ENCODE results near the gene PCGF2.

Gene PCGF2

DNA sequence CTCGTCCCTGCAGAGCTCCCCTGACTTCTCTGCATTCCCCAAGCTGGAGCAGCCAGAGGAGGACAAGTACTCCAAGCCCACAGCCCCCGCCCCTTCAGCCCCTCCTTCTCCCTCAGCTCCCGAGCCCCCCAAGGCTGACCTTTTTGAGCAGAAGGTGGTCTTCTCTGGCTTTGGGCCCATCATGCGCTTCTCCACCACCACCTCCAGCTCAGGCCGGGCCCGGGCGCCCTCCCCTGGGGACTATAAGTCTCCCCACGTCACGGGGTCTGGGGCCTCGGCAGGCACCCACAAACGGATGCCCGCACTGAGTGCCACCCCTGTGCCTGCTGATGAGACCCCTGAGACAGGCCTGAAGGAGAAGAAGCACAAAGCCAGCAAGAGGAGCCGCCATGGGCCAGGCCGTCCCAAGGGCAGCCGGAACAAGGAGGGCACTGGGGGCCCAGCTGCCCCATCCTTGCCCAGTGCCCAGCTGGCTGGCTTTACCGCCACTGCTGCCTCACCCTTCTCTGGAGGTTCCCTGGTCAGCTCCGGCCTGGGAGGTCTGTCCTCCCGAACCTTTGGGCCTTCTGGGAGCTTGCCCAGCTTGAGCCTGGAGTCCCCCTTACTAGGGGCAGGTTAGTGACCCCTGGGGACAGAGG, 31.6 kb downstream of the PCGF2 start:
- DNase-seq = no peak

DNA sequence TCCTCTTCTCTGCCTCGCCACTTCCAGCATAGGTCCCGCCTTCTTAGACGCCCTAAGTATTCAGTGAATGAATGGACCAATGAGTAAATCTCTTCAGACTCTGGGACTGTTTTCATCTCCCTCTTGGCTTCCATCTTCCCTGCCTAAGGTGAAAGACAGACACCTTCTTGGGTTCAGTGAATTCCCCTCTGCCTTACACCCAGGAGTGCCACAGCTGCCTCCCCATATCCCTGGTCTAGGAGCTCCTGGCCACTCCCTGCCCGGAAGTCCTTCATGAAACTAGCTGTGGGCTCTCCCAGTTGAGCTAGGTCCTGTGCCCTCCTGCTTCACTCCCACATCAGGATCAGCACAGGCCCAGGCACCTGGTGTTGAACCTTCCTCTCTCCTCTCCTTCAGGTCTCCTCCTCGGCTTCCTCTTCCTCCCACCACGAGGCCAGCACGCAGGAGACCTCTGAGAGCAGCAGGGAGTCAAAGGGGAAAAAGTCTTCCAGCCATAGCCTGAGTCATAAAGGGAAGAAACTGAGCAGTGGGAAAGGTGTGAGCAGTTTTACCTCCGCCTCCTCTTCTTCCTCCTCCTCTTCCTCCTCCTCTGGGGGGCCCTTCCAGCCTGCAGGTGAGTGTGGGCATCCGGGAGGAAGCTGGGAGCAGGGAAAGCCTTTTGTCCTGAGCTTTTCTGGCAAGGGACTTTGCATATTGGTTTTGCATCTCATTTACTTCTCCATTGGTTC, 32.8 kb downstream of the PCGF2 start:
- DNase-seq = no peak

DNA sequence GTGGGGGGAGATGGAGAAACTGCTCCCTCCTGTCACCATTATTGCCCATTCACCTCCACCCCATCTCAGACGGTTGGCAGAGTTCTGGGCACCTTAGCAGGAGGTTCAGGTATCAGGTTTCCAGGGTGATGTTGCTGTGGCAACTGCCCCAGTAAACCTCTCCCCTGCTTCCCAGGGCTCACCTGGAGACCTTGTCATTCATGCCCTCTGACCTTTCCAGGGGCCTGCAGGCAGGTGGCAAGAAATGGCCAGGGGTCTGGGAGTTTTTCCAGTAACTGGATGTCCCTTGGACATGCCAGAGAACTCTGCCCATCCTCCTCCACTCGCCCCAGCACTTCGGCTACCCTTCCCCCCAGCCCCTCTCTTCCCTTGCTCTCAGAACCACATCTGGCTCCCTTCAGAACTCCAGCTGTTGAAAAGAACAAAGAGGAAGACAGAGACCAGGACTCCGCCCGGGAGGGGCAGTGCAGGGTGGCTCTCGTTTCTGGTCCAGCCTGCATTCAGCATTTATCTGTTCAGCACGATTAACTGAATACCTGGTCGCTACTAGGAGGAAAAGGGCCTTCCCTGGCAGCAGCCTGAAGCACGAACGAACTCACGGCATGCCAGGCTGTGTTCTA, 34.6 kb downstream of the PCGF2 start:
- DNase-seq = no peak

DNA sequence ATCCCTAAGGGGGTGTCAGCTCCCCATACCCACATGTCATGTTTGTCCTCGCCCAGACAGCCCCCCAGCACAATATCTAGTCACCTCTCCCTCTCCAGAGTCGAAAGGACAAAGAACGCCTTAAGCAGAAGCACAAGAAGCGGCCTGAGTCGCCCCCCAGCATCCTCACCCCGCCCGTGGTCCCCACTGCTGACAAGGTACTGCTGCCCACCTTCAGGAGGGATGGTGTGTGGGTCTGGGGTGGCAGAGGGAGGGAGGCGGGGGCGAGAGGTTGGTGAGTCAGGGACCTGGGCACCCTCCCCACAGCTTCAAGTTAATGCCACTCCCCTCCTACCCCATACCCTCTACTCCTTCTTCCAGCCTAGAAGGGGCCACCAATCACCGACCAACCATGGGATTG, 35.5 kb downstream of the PCGF2 start:
- DNase-seq = no peak

DNA sequence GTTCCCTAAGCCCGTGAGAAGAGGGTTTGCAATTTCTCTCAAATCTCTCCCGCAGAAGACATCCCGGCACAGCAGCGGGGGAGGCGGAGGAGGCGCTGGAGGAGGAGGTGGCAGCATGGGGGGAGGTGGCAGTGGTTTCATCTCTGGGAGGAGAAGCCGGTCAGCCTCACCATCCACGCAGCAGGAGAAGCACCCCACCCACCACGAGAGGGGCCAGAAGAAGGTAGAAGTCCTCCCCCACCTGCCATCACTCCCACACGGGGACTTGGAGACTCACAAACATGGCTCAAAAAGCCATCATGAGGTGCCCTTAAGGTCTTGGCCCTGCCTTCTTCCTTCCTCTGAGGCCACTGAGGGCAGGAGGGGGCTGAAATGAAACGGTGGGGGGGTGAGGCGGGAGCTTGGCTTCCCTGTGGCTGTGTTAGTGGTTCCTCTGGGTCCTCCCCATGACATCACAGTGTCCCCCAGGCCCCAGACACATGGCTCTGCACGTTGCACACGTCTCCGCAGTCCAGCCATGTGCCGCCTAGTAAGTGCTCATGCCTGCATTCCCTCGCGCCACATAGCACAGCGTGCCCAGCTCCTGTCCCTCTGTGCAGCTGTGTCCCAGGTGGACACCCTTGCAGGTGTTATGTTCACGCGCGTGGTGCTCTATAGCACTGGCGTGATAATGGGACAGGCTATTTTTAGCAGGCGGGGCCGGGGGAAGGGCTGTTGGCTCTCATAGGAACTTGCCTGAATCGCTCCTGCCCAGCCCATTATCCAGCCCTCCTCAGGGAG, 36.2 kb downstream of the PCGF2 start:
- DNase-seq = peak; percentile 25

DNA sequence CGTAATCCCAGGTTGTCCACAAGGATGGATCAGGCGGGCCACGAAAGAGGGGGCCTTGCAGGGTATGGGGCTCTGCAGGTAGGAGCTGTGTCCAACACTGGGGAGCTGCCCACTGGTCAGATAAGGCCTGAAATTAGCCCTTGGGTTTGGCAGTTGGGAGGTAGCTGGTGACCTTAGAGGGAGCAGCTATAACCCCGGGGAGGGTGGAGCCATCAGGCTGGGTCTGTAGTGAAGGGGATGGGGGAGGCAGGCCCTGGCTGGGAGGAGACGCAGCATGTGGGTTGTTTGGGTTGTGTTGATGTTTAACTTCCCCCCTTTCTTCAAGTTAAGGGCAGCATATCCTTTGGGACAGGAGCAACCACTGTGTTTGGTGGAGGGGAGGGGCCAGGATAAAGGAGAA, 37.2 kb downstream of the PCGF2 start:
- no peak for DNase-seq

DNA sequence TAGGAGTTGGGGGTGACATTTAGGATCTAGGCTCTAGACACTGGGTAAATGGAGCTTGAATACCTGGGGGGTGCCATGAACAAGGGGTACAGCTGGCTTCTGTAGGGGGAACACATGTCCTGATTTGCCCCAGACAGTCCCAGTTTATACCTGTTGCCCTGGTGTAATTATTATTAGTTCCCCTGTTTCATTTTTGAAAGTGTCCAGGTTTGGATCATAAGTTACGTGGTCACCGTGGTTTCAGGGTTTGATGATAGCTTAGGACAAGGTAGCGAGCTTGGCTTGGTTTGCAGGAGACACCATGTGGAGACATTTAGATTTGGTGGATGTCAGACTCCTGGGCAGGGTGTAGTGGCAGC, 37.6 kb downstream of the PCGF2 start:
- no peak for DNase-seq

DNA sequence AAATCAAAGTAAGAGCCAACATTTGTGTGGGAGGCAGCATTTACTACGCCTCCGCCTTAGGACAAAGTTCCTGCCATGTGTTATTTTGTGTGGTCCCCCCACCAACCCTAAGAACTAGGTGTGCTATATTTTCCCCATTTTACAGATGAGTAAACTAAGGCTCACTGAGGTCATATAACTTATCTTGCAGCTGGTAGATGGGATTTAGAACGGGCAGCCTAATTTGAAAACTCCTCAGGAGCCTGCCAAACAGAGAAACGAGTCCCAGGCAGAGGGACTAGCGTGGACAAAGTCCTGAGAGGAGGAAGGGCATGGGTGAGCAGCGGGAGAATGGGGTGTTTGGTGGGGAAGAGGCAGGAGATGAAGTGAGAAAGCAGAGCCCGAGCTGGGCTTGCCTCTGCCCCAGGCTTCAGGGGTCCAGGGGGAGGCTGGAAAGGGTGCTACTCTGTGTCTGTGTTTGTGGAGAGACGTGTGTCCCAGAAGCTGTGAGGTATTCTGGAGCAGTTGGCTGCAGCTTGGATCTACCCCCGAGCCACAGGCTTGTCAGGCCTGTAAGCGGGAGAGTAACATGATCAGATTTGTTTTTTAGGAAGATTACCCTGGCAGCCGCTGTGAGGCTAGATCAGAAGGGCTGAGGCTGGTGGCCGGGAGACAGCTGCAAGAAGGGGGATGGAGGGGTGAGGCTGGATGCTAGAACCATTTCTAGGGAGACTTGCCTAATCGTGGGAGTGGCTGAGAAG, 38.1 kb downstream of the PCGF2 start:
- DNase-seq = no peak

DNA sequence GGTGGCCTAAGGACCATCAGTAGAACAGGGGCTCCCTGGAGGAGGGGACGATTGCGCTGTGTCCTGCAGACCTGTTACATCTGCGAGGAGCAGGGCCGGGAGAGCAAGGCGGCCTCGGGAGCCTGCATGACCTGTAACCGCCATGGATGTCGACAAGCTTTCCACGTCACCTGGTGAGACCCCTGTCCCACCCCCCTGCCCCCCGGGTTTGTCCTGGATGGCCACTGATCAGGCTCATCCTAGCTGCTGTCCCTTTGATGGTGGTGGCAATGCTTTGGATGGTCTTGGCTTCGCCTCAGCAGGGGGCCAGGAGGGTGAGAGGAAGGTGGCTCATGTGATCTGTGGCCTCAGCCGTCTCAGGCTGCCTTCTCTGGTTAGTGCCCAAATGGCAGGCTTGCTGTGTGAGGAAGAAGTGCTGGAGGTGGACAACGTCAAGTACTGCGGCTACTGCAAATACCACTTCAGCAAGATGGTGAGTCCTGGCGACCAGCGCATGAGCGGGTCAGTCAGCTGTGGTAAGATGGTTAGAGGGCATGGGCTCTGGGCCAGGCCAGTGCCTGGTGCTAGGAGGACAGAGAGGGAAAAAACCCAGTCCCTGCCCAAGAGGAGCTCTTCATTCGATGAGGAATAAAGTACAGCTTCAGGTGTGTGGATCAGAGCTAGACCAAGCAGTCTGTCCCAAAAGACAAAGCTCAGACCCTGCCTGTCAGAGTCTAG, 38.9 kb downstream of the PCGF2 start:
- no peak for DNase-seq

DNA sequence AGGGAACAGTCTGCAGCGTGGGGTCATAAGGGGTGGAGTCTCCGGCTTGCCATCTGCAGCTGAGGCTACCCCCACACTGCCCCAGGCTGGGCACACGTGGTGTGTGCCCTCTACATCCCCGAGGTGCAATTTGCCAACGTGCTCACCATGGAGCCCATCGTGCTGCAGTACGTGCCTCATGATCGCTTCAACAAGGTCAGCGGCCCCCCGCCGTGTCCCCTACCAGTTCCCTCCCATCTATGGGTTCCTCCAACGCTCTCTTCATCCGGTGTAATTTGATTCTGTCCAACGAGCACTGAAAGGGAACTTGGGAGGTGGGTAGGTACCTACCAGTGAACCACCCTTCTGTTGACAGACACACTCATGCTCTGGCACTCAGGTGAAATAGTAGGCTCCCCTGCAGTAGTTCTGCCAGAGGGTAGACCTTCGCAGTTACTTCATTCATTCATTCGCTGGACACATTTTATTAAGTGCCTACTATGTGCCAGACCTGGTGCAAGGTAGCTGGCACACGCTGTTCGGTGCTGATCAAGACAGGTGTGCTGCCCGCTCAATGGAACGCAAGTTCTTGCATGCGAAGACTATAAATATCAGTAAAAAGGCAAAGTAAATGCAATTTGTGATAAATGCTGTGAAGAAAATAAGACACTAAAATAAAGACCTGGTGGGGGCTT, 40.3 kb downstream of the PCGF2 start:
- DNase-seq = no peak

DNA sequence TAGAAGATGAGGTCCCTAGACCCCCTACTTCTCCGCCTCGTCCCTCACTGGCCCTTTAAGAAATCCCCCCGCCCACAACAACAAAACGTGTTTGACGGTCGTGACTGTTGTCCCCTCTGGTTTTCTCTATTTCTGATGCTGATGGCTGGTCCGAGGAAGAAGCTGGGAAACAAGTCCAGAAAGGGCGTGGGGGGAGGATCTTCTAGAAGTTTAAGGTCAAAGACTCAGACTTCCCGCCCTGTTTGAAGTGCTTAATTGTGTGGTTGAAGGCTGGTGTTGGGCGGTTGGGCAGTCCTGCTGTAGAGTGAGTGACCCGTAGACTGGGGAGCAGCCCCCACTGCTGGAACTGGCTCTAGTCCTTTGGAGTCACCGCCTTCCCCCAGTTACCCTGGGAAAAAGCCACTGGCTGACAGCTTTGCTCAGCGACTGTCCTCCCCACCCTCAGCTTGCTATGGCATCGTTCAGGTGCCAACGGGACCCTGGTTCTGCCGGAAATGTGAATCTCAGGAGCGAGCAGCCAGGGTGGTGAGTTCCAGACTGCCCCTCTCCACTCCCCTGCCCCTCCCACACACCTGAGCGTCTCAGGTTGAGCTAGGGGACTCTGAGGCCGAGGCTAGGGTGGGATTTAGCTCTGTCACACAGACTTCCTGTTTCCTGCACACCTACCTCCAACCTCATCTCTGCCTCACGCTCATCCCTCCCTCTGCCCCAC, 41.5 kb downstream of the PCGF2 start:
- no peak for DNase-seq

DNA sequence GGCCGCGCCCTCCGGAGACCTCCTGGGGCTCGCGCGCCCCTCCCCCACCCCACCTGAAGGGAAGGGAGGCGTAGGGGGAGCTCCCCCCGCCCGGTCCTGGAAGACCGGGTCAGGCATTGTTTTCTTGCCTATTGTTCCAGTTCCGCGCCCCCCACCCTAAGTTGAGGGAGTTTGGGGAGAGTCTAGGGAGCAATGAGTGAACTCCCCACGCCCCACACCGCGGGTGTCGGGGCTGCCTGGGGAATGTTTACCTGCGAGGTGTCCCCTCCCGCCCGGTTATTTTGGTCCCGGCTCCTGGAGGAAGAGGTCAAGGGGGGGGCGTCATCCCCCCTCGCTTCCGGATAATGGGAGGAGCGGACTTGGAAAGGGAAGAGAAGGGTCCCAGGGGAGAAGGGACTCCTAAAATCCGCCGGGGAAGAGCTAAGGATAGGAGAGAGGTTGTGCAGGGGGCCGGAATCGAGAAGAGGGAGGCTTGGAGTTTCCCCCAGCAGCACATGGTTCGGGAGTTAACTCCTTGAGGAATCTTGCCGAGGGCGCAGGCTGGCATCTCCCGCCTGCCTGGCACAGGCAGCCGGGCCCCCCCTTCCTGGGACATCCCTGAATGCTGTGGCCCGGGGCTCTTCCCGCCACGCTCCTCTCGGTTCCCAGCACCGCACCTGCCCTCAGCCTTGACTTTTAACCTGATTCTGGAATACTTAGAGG, 42.2 kb downstream of the PCGF2 start:
- peak; percentile 48 for DNase-seq

DNA sequence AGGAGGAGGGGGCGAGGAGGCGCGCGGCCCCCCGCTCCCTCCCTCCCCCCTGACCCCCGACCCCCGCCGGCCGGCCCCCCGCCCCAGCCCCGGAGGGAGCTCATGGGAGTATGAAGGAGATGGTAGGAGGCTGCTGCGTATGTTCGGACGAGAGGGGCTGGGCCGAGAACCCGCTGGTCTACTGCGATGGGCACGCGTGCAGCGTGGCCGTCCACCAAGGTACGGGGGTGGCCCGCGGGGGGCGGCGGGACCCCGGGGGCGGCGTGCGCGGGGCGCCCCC, 42.7 kb downstream of the PCGF2 start:
- no peak for DNase-seq

DNA sequence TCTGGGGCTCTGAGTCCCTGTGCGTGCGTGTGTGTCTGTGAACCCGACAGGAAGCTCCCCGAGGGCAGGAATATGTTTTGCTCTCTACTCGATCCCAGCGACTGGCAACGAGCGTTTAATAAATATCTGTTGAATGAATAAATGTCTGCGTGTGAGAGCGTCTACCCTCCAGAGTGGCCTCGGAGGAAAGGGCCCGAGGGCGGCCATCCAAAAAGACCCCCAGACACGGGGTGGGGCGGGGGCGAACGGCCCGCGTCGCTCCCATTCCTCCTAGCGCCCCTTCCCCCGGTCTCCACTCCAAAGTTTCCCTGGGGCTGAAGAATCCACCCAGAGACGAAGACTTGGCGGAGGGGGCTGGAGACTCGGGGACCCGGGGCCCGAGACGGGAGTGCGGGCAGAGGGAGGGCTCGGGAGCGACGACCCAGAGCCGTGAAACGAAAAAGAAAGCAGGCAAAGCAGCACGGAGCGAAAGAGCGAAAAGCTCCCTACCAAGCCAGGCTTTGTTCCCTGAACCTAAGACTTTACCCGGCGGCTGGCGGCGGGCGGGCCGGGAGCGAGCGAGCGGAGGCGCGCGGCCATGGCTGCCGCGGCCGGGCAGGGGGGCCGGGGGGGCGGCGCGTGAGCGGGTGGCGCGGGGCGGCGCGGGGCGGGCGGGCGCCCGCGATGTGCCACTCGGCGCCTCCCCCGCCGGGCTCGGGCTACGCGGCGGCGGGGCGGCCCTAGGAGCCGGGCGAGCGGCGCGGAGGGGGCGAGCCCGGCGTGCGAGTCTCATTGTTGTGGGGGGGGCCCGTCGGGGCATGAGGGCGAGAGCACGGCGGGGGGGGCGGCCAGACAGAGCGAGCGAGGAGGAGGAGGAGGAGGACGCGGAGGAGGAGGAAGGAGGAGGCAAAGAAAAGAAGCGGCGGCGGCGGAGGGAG, 43.3 kb downstream of the PCGF2 start, which contains the start of gene MLLT6:
MLLT6 (plus strand) TSS at position 668 of the 917 bp plus-strand sequence. CDS start 360 bp downstream, outside the sequence.
- peak; percentile 78 for DNase-seq

DNA sequence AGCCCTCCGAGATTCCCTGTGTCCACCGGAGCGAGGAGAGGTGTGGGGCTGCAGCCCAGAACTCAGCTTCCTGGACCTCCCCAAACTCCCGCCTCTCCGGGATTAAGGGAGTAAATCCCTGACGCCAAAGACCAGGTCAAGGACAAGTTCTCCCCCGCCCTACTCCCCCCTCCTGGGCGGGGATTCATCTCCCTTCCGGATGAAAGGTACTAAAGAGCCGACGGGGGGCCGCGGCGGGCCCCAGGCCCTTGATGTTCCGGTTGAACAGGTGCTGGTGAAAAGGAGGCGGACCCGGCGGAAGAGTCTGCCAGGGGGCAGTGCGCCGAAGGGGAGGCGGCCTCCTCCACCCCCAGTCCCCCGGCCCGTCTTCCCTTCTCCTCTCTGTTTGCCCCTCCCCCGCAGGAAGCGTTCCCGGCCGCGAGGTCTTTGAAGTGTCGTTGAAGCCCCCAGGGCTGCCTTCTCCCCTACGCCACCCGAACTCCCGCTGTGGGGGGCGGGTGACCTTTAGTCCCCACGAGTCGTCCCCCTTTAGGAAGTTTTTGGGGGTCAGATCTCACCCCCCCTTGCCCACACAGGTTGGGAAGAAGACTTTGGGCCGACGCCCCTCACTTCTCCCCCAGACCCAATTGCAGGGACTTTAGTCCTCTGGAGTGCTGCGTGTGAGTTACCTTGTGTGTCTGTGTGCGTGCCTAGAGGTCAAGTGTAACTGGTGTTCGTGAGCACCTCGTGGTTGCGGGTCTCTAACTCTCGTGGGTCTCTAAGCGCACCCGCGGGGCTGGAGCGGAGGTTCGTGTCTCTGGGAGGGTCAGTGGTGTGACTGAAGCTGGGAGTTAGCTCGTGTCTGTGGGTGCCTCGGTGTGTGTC, 44.2 kb downstream of the PCGF2 start:
- DNase-seq = no peak

DNA sequence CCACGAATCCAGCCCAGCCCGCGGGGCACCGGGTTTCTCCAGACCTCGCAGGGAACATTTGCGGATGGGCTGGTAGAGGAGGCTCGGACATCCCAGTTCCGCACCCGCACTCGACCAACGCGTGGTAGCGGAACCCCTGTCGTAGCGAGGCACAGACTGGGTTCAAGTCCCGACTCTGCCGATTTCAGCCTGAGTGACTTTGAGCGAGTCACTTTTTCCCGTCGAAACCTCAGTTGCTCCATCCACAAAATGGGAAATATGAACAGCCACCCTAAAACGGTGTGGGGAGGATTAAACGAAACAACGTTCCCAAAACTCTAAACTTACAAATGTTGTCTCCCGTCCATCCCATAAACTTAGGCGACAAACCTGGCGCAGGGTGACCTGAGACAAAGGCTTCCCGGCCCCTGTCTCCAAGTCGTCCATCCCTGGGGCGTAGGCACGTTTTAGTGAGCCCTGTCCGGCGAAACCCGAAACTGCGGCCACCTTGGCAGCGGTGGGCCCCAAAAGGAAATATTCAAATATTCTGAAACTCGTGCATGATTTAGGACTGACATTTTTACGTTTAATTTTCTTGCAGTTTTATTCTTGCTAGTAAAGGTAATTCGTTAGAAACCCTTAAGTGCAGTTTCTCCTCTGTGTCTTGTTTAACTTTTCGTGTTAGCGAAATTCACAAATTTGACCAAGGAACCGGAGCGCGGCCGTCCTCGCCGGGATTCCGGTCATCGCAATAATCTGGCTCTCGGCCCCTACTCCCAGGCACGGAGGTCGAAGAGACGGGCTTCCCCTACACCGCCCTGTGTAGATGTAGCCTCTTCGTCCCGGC, 45.0 kb downstream of the PCGF2 start:
- no peak for DNase-seq

DNA sequence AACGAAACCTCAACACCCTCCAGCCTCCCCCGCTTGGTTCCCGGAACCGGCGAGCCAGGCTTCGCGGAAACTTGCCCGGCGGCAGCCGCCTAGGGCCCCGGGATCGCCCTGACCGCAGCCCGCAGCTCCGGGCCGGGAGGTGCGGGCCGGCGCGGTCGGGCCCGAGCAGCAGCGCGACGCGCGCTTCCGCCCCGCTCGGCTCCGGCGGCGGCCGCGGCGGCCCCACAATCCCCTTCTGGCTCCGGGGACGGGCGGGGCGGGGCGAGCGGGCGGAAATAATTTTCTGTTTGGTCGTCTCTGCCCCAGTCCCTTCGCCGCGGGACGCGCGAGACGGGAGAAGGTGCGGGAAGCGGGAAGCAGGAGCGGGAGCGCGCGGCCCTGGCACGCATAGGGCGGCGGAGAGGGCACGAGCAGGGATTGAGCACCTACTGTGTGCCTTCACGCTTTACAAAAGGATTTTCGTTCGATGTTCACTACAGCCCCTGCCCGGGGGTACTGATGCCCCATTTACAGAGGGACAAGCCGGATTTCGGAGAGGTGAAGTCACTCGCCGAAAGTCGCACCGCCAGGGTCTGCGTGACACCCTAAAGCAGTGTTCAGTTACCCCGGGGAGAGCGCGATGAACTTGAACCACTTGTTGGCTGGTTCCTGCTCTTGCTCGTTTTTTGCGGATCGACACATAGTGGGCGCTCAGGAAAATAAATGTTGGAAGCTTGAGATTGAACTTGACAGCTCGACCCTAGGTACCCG, 45.8 kb downstream of the PCGF2 start:
- DNase-seq = peak; percentile 88
